Measurements from ENCODE around the gene ZNF618. TPM values are rescaled to one million over a fixed set of nuclear protein-coding genes. Genes with fewer than 3 reads are reported as not detected.

Gene ZNF618
- total and polyA plus RNA-seq, 2 experiments from 2014 or later: 2.3 to 5.1 TPM

DNA sequence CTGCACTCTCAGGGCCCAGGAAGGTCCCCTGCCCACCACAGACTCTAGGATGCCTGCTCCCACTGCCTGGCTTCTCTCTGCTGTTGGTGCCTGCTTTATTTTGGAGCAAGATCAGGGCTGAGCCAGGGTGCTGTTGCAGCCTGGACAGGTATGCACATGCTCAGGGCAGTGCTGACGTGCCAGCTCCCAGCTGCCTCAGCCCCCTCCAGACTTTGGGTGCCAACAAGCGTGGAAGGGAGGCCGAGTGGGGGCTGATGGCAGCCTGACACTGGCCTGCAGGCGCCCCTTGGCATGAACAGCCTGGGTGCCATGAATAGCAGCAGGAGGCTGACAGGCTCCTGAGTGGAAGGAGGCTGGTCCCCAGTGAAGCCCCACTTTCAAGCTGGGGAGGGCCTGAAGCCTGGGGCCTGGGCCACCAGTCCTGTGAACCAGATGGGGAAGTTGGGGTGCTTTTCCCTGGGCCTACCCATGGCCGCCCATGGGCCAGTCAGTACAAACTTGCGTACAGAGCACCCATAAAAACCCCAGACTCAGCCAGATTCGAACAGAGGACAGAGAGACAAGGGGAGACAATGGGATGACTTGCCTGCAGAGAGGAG lies 195.2 kb downstream of the ZNF618 start:
- no peaks in the 10 kb centered on the region for H3K4me1 ChIP-seq (ENCODE audit: insufficient read depth)
- TF ChIP-seq EZH2 (IDR thresholded peaks at IDR 0.05; ENCODE audit: insufficient read depth, poor library complexity, severe bottlenecking): no peak
- H3K9me2 ChIP-seq (ENCODE audit: insufficient read depth): no peaks in the 10 kb centered on the region
- no peaks in the 10 kb centered on the region for H3K9me3 ChIP-seq (ENCODE audit: low read depth)
- no peak overlapping the region for H3K9ac ChIP-seq
- H3F3A ChIP-seq (ENCODE audit: insufficient read depth): no peaks in the 10 kb centered on the region
- in situ Hi-C loops (cut with MboI): no loop called here
- no peak overlapping the region for H3K4me2 ChIP-seq (ENCODE audit: unreplicated experiment)
- no peak overlapping the region for H3K4me3 ChIP-seq
- WGBS, 2 experiments (ENCODE audit: low coverage in 1 of 2, low lambda C conversion rate in 2 of 2, missing lambda C conversion rate in 2 of 2): 55 to 65% methylated on average over 7 of the region's 7 CpGs
- no peak for DNase-seq
- H3K27ac ChIP-seq: no peak overlapping the region
- H4K20me1 ChIP-seq (ENCODE audit: insufficient read depth): no peaks in the 10 kb centered on the region
- H3K79me2 ChIP-seq (ENCODE audit: insufficient read depth): no peaks in the 10 kb centered on the region
- peaks cover 15% of the 10 kb centered on the region for H3K27me3 ChIP-seq (replicated peaks; ENCODE audit: insufficient read depth)
- no peaks in the 10 kb centered on the region for H3K36me3 ChIP-seq (ENCODE audit: low read depth)
- no peak overlapping the region for H2AFZ ChIP-seq

- TF ChIP-seq EZH2 (IDR thresholded peaks at IDR 0.05; ENCODE audit: insufficient read depth, poor library complexity, severe bottlenecking) (no peak), EZH2phosphoT487 (IDR thresholded peaks at IDR 0.05; ENCODE audit: insufficient read depth, low read depth) (no peak)
- Histone ChIP-seq H3K36me3 (ENCODE audit: low read depth) (no peaks in the 10 kb centered on the region), H4K20me1 (ENCODE audit: insufficient read depth) (no peaks in the 10 kb centered on the region), H3K9me2 (ENCODE audit: insufficient read depth) (no peaks in the 10 kb centered on the region), H3K4me1 (ENCODE audit: insufficient read depth) (no peaks in the 10 kb centered on the region), H3K9me3 (ENCODE audit: low read depth) (no peaks in the 10 kb centered on the region), H3K27ac (no peak overlapping the region), H3K4me2 (ENCODE audit: unreplicated experiment) (no peak overlapping the region), H3K4me3 (no peak overlapping the region), H3K79me2 (ENCODE audit: insufficient read depth) (no peaks in the 10 kb centered on the region), H3K27me3 (replicated peaks; ENCODE audit: insufficient read depth) (peaks cover 18% of the 10 kb centered on the region), H2AFZ (no peak overlapping the region), H3F3A (ENCODE audit: insufficient read depth) (no peaks in the 10 kb centered on the region), H3K9ac (no peak overlapping the region)
- peak; percentile 56 for DNase-seq
- in situ Hi-C loops (cut with MboI): no loop called here
- 58 to 60% methylated on average over 14 of the region's 14 CpGs for WGBS, 2 experiments (ENCODE audit: low coverage in 1 of 2, low lambda C conversion rate in 2 of 2, missing lambda C conversion rate in 2 of 2)
Measured at GRCh38 chr9:114072184-114073140, 196.4 kb downstream of the ZNF618 start.

GRCh38 chr9:114075602-114076001 lies 199.5 kb downstream of the ZNF618 start:
- no peak overlapping the region for H3K9ac ChIP-seq
- no peaks in the 10 kb centered on the region for H4K20me1 ChIP-seq (ENCODE audit: insufficient read depth)
- H3K36me3 ChIP-seq (ENCODE audit: low read depth): no peaks in the 10 kb centered on the region
- no peaks in the 10 kb centered on the region for H3K9me2 ChIP-seq (ENCODE audit: insufficient read depth)
- H2AFZ ChIP-seq: no peak overlapping the region
- H3K27ac ChIP-seq: no peak overlapping the region
- no peak for TF ChIP-seq EZH2phosphoT487 (IDR thresholded peaks at IDR 0.05; ENCODE audit: insufficient read depth, low read depth)
- TF ChIP-seq EZH2 (IDR thresholded peaks at IDR 0.05; ENCODE audit: insufficient read depth, poor library complexity, severe bottlenecking): no peak
- WGBS, 2 experiments (ENCODE audit: low coverage in 1 of 2, low lambda C conversion rate in 2 of 2, missing lambda C conversion rate in 2 of 2): 47 to 55% methylated on average over 4 of the region's 4 CpGs
- H3K4me2 ChIP-seq (ENCODE audit: unreplicated experiment): no peak overlapping the region
- in situ Hi-C loops (cut with MboI): no loop called here
- DNase-seq: no peak
- H3F3A ChIP-seq (ENCODE audit: insufficient read depth): no peaks in the 10 kb centered on the region
- H3K27me3 ChIP-seq (replicated peaks; ENCODE audit: insufficient read depth): peaks cover 27% of the 10 kb centered on the region
- H3K79me2 ChIP-seq (ENCODE audit: insufficient read depth): no peaks in the 10 kb centered on the region
- no peaks in the 10 kb centered on the region for H3K9me3 ChIP-seq (ENCODE audit: low read depth)
- H3K4me1 ChIP-seq (ENCODE audit: insufficient read depth): no peaks in the 10 kb centered on the region
- H3K4me3 ChIP-seq: no peak overlapping the region

GRCh38 chr9:114076237-114077161 lies 200.4 kb downstream of the ZNF618 start:
- in situ Hi-C loops (cut with MboI): no loop called here

More at GRCh38 chr9:114076237-114077161, 200.4 kb downstream of the ZNF618 start:
- Histone ChIP-seq H3K9ac (no peak overlapping the region), H3K4me2 (ENCODE audit: unreplicated experiment) (no peak overlapping the region), H3K4me1 (ENCODE audit: insufficient read depth) (no peaks in the 10 kb centered on the region), H3K4me3 (no peak overlapping the region), H3K36me3 (ENCODE audit: low read depth) (no peaks in the 10 kb centered on the region), H2AFZ (no peak overlapping the region), H4K20me1 (ENCODE audit: insufficient read depth) (no peaks in the 10 kb centered on the region), H3K27ac (no peak overlapping the region), H3F3A (ENCODE audit: insufficient read depth) (no peaks in the 10 kb centered on the region), H3K9me3 (ENCODE audit: low read depth) (no peaks in the 10 kb centered on the region), H3K27me3 (replicated peaks; ENCODE audit: insufficient read depth) (peaks cover 27% of the 10 kb centered on the region), H3K9me2 (ENCODE audit: insufficient read depth) (no peaks in the 10 kb centered on the region), H3K79me2 (ENCODE audit: insufficient read depth) (no peaks in the 10 kb centered on the region)
- 41 to 53% methylated on average over 14 of the region's 14 CpGs for WGBS, 2 experiments (ENCODE audit: low coverage in 1 of 2, low lambda C conversion rate in 2 of 2, missing lambda C conversion rate in 2 of 2)
- DNase-seq: no peak
- TF ChIP-seq EZH2phosphoT487 (IDR thresholded peaks at IDR 0.05; ENCODE audit: insufficient read depth, low read depth) (no peak), EZH2 (IDR thresholded peaks at IDR 0.05; ENCODE audit: insufficient read depth, poor library complexity, severe bottlenecking) (no peak)
